Upper lobe of left lung (tissue), 6 donors: ENCODE measurements around the gene COLEC11. TPM values are rescaled to one million over a fixed set of nuclear protein-coding genes. Genes with fewer than 3 reads are reported as not detected.

Source experiments
- ATAC-seq, 2 donors: fragments of 200-7000 bp; cut with Tn5 transposase; one replicate each; pipeline ENCODE4 v1.9.1; 2022; ENCODE audit warnings: mild to moderate bottlenecking in 2 of 2, moderate library complexity in 2 of 2; ENCODE audit not compliant: low FRiP score in 2 of 2
- DNase-seq, 2 donors: peaks; one replicate each; pipeline ENCODE4 v3.0.0-alpha.2; 2019 to 2020
- H3K27ac ChIP-seq, 4 donors: fragments of 200-600 bp; sonication (generic); one replicate each; pipeline ENCODE4 v1.5.1; 2016 to 2019
- H3K27me3 ChIP-seq, 4 donors: fragments of 200-600 bp; sonication (generic); one replicate each; pipeline ENCODE4 v1.5.1; 2017 to 2019
- H3K36me3 ChIP-seq, 4 donors: fragments of 200-600 bp; sonication (generic); one replicate each; pipeline ENCODE4 v1.5.1; 2016 to 2019
- H3K4me1 ChIP-seq, 4 donors: fragments of 200-600 bp; sonication (generic); one replicate each; pipeline ENCODE4 v1.5.1; 2018 to 2019
- H3K4me3 ChIP-seq, 4 donors: fragments of 200-600 bp; sonication (generic); one replicate each; pipeline ENCODE4 v1.5.1; 2017 to 2019; ENCODE audit warnings: mild to moderate bottlenecking in 2 of 4, moderate library complexity in 1 of 4
- H3K9me3 ChIP-seq, 4 donors: fragments of 200-600 bp; sonication (generic); one replicate each; pipeline ENCODE4 v1.5.1; 2018 to 2019
- EP300 ChIP-seq, 4 donors: sonication (generic); formaldehyde crosslinking; IDR thresholded peaks; one replicate each; pipeline ENCODE4 v1.5.1; 2017; ENCODE audit warnings: antibody characterized with exemption in 4 of 4, control low read depth in 2 of 4
- POLR2A ChIP-seq, 4 donors: fragments of 450-650 bp; IDR thresholded peaks; one replicate each; pipeline ENCODE4 v1.5.1; 2016 to 2017; ENCODE audit warnings: antibody characterized with exemption in 4 of 4, mild to moderate bottlenecking in 2 of 4
- POLR2AphosphoS5 ChIP-seq, 2 donors: sonication (generic); formaldehyde crosslinking; IDR thresholded peaks; one replicate each; pipeline ENCODE4 v1.5.1; 2017; ENCODE audit warnings: antibody characterized with exemption in 2 of 2
- WGBS, 2 donors: methylation state at CpG; one replicate each; pipeline ENCODE4 v1.1.5; 2017 to 2018; 5-methylcytosine and 5-hydroxymethylcytosine counted together
- total RNA-seq, 6 donors: library from RNA; depleted of rRNA in 4 of 6; stranded (reverse); fragments of >200 nt in 4 of 6; gene quantifications; one replicate each; pipeline versions ENCODE4 v1.1.0 to v1.2.1, GENCODE V29; 2016 to 2021
- TF ChIP-seq, protein P1 (sequence below), 6 experiments: fragments of 450-650 bp in 4 of 6; fragments of 200-600 bp in 2 of 6; sonication (generic) in 2 of 6; IDR thresholded peaks; one replicate each; pipeline ENCODE4 v1.5.1; 2016 to 2019; ENCODE audit warnings: antibody characterized with exemption in 6 of 6
- donor health status: DM: no; HTN: no; CAD: no; lungs with moderate emphysema.
- donor health status: DM: no; HTN: yes; CAD: no; lungs with severe emphysema.

COLEC11 gene
- total RNA-seq, 6 donors from 2014 or later, result 0.79 to 2.3 (median 1.3) TPM; not detected in 1

DNA sequence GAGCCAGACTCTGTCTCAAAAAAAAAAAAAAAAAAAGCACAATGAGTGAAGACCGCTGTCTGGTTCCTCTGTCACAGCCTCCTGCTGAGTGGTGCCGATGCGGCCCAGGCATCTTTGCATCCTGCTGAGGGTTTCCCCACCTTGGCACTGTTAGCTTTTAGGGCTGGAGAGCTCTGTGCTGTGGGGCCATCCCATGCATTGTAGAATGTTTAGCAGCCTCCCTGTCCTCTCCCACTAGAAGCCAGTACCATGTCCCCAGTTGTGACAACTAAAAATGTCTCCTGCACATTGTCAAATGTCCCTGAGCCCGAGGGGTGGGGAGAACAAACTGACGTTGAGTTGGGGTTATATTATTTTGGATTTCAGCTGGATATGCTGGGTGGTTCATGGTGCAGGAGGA lies 7.9 kb upstream of the COLEC11 start:
- H3K27ac ChIP-seq, result peak overlapping the region in 1 of 4 donors; percentile 17
- peaks cover 0 to 23% (median 5%) of the 10 kb centered on the region in 4 donors for H3K36me3 ChIP-seq
- H3K4me1 ChIP-seq, result peaks cover 0 to 11% (median 4%) of the 10 kb centered on the region in 4 donors
- DNase-seq (no peak), ATAC-seq (no peak)
- H3K4me3 ChIP-seq, result no peak overlapping the region
- no peak for TF ChIP-seq POLR2A (IDR thresholded peaks at IDR 0.05)
- TF ChIP-seq EP300 (IDR thresholded peaks at IDR 0.05), result no peak
- no peak for TF ChIP-seq POLR2AphosphoS5 (IDR thresholded peaks at IDR 0.05)
- TF ChIP-seq, protein P1, sequence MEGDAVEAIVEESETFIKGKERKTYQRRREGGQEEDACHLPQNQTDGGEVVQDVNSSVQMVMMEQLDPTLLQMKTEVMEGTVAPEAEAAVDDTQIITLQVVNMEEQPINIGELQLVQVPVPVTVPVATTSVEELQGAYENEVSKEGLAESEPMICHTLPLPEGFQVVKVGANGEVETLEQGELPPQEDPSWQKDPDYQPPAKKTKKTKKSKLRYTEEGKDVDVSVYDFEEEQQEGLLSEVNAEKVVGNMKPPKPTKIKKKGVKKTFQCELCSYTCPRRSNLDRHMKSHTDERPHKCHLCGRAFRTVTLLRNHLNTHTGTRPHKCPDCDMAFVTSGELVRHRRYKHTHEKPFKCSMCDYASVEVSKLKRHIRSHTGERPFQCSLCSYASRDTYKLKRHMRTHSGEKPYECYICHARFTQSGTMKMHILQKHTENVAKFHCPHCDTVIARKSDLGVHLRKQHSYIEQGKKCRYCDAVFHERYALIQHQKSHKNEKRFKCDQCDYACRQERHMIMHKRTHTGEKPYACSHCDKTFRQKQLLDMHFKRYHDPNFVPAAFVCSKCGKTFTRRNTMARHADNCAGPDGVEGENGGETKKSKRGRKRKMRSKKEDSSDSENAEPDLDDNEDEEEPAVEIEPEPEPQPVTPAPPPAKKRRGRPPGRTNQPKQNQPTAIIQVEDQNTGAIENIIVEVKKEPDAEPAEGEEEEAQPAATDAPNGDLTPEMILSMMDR (IDR thresholded peaks at IDR 0.05), result no peak
- 88 to 95% methylated on average over 5 of the region's 5 CpGs for WGBS, 2 donors
- no peaks in the 10 kb centered on the region for H3K9me3 ChIP-seq
- no peaks in the 10 kb centered on the region for H3K27me3 ChIP-seq

DNA sequence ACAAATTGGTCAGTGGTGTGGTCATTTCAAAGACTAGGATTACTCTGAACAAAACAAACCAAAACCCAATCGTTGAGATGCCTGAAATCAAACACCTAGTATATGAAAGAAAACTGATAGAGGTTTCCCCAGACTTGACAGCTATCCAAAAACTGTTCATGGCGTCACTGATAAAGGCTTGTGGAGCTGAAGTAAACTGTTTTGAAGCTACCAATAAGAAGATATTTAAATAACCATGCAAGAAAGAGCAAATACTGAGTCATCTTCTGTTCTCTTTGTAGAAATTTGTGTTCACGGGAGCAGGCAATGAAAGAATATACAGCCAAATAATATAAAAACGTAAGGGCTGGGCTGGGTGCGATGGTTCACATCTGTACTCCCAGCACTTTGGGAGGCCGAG lies 7.5 kb upstream of the COLEC11 start:
- Histone ChIP-seq H3K4me1 (peaks cover 0 to 11% (median 4%) of the 10 kb centered on the region in 4 donors), H3K4me3 (no peak overlapping the region), H3K36me3 (peaks cover 0 to 19% (median 3%) of the 10 kb centered on the region in 4 donors), H3K27me3 (no peaks in the 10 kb centered on the region), H3K27ac (no peak overlapping the region), H3K9me3 (no peaks in the 10 kb centered on the region)
- ATAC-seq, result no peak
- 83 to 88% methylated on average over 6 of the region's 6 CpGs for WGBS, 2 donors
- no peak for DNase-seq
- TF ChIP-seq EP300 (IDR thresholded peaks at IDR 0.05), result no peak
- no peak for TF ChIP-seq POLR2A (IDR thresholded peaks at IDR 0.05)
- TF ChIP-seq, protein P1 (IDR thresholded peaks at IDR 0.05), result no peak
- no peak for TF ChIP-seq POLR2AphosphoS5 (IDR thresholded peaks at IDR 0.05)

DNA sequence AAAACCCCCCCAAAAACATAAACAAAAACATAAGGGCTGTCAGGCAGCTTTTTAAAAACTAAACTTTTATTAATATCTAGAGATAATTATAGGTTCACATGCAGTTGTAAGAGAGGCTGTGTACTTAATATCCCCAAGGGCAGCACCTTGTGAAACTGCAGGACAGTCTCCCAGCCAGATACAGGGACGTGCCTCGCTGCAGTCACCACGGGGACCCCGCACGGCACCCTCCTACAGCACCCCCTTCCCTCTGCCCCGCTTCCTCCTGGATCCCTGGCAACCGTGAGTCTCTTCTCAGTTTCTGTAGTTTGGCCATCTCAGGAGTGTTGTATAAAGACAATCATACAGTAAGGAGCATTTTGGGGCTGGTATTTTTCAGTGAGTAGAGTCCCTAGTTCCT lies 6.8 kb upstream of the COLEC11 start:
- ATAC-seq (peak in 1 of 2 donors; percentile 63), DNase-seq (peak in 1 of 2 donors; percentile 38)
- no peaks in the 10 kb centered on the region for H3K27me3 ChIP-seq
- TF ChIP-seq POLR2AphosphoS5 (IDR thresholded peaks at IDR 0.05), result no peak
- TF ChIP-seq EP300 (IDR thresholded peaks at IDR 0.05), result no peak
- TF ChIP-seq, protein P1 (IDR thresholded peaks at IDR 0.05), result no peak
- TF ChIP-seq POLR2A (IDR thresholded peaks at IDR 0.05), result no peak
- peaks cover 0 to 11% (median 4%) of the 10 kb centered on the region in 4 donors for H3K4me1 ChIP-seq
- peaks cover 0 to 12% (median 0%) of the 10 kb centered on the region in 4 donors for H3K36me3 ChIP-seq
- WGBS, 2 donors, result 88 to 96% methylated on average over 7 of the region's 7 CpGs
- no peak overlapping the region for H3K27ac ChIP-seq
- no peaks in the 10 kb centered on the region for H3K9me3 ChIP-seq
- H3K4me3 ChIP-seq, result no peak overlapping the region

DNA sequence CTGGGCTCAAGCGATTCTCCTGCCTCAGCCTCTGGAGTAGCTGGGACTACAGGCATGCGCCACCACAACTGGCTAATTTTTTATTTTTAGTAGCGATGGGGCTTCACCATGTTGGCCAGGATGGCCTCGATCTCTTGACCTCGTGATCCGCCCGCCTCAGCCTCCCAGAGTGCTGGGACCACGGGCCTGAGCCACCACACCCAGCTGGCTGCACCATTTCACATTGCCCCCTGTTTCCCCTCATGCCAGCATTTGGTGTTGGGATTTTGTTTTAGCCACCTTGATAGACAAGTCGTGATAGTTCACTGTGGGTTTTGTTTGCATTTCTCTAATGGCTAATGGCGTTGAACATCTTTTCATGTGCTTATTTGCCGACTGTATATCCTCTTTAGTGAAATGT lies 5.8 kb upstream of the COLEC11 start:
- Histone ChIP-seq H3K4me1 (peaks cover 0 to 11% (median 4%) of the 10 kb centered on the region in 4 donors), H3K36me3 (peaks cover 0 to 2% (median 0%) of the 10 kb centered on the region in 4 donors), H3K9me3 (no peaks in the 10 kb centered on the region), H3K27ac (no peak overlapping the region), H3K27me3 (no peaks in the 10 kb centered on the region), H3K4me3 (no peak overlapping the region)
- TF ChIP-seq POLR2A (IDR thresholded peaks at IDR 0.05) (no peak), EP300 (IDR thresholded peaks at IDR 0.05) (no peak), POLR2AphosphoS5 (IDR thresholded peaks at IDR 0.05) (no peak)
- TF ChIP-seq, protein P1 (IDR thresholded peaks at IDR 0.05), result no peak
- ATAC-seq (no peak), DNase-seq (no peak)
- 93 to 96% methylated on average over 11 of the region's 11 CpGs for WGBS, 2 donors

DNA sequence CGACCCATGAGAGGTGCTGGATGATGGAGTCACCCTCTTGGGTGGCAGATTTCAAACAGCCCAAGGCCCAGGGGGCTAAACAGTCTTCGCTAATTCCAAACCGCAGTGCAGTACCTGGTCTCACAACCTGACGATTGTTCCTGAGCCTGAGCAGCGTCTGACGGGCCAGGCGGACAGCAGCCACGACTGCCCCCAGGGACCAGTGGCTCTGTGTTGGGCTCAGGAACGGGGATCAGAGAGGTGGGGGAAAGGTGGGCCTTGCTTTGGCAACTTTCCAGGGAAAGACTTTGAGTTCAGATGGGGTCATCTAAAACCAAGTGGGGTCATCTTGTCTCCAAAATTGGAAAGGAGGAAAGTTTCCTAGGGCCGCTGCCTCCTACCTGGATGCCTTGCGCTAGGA lies 492 bp downstream of the COLEC11 start:
- DNase-seq, result no peak
- peak in 1 of 2 donors; percentile 21 for ATAC-seq
- WGBS, 2 donors, result 91 to 93% methylated on average over 3 to 11 of the region's 11 CpGs

More for the DNA sequence above, 492 bp downstream of the COLEC11 start:
- H3K9me3 ChIP-seq, result no peaks in the 10 kb centered on the region
- no peak for TF ChIP-seq EP300 (IDR thresholded peaks at IDR 0.05)
- H3K4me3 ChIP-seq, result no peak overlapping the region
- no peaks in the 10 kb centered on the region for H3K27me3 ChIP-seq
- H3K36me3 ChIP-seq, result no peaks in the 10 kb centered on the region
- H3K27ac ChIP-seq, result no peak overlapping the region
- H3K4me1 ChIP-seq, result peaks cover 0 to 14% (median 6%) of the 10 kb centered on the region in 4 donors
